ENCODE data around the gene SERF1A. TPM values are rescaled to one million over a fixed set of nuclear protein-coding genes. Genes with fewer than 3 reads are reported as not detected.

Gene SERF1A
- total RNA-seq = 12.0 and 12.3 TPM in 2 replicates

GRCh38 chr5:70900533-70901271 lies at the start of gene SERF1A:
Gene SERF1A, plus strand, starts transcription at chr5:70900669. Its CDS starts 201 bp downstream, at chr5:70900870.

Other genes starting within 250 kb of the SERF1A start
- gene SMN1, start 24.4 kb downstream of the SERF1A start, total RNA-seq = 24.4 and 41.9 TPM in 2 replicates
- 0.99 and 1.9 TPM in 2 replicates for gene NAIP, start 124.7 kb downstream of the SERF1A start, total RNA-seq
- 17.3 and 27.4 TPM in 2 replicates for gene GTF2H2, start 167.0 kb downstream of the SERF1A start, total RNA-seq

Data from hair follicular keratinocyte (primary cell).